ENCODE measurements around the gene ITPR1.
"Not testable (repeated sequence)": the region's sequence is repeated elsewhere in the genome, so short reads cannot be mapped to it uniquely, and the experiment has no call there.

The ITPR1 gene

GRCh38 chr3:4597208-4597985, 104.2 kb downstream of the ITPR1 start:
- Histone ChIP-seq H3K27me3 (ENCODE audit: insufficient read depth, poor library complexity, severe bottlenecking) (no peaks in the 10 kb centered on the region), H3K4me3 (replicated peaks; ENCODE audit: insufficient read depth, low read length) (no peak overlapping the region), H3K27ac (replicated peaks) (no peak overlapping the region)
- TF ChIP-seq POLR2AphosphoS5 (IDR thresholded peaks at IDR 0.05; ENCODE audit: low read depth) = no peak
- no peak for TF ChIP-seq GABPA (IDR thresholded peaks at IDR 0.05; ENCODE audit: low read depth)
- TF ChIP-seq CTCF (IDR thresholded peaks at IDR 0.05; ENCODE audit: insufficient read depth, low read length) = no peak
- no peak for TF ChIP-seq REST (IDR thresholded peaks at IDR 0.05; ENCODE audit: insufficient replicate concordance, low read depth)
- TF ChIP-seq SPI1 (IDR thresholded peaks at IDR 0.05; ENCODE audit: borderline replicate concordance, low read depth) = no peak
- DNase-seq (ENCODE audit: low read depth in 1 of 2, low spot score in 1 of 2) = no peak

GRCh38 chr3:4598232-4598631, 105.1 kb downstream of the ITPR1 start:
- not testable (repeated sequence) for H3K4me3 ChIP-seq (replicated peaks; ENCODE audit: insufficient read depth, low read length); H3K27me3 ChIP-seq (ENCODE audit: insufficient read depth, poor library complexity, severe bottlenecking); H3K27ac ChIP-seq (replicated peaks); DNase-seq (ENCODE audit: low read depth in 1 of 2, low spot score in 1 of 2)

GRCh38 chr3:4599612-4600011, 106.5 kb downstream of the ITPR1 start:
- Histone ChIP-seq H3K27ac (replicated peaks) (no peak overlapping the region), H3K4me3 (replicated peaks; ENCODE audit: insufficient read depth, low read length) (no peak overlapping the region), H3K27me3 (ENCODE audit: insufficient read depth, poor library complexity, severe bottlenecking) (no peaks in the 10 kb centered on the region)
- TF ChIP-seq REST (IDR thresholded peaks at IDR 0.05; ENCODE audit: insufficient replicate concordance, low read depth) (no peak), POLR2AphosphoS5 (IDR thresholded peaks at IDR 0.05; ENCODE audit: low read depth) (no peak), CTCF (IDR thresholded peaks at IDR 0.05; ENCODE audit: insufficient read depth, low read length) (no peak), GABPA (IDR thresholded peaks at IDR 0.05; ENCODE audit: low read depth) (no peak), SPI1 (IDR thresholded peaks at IDR 0.05; ENCODE audit: borderline replicate concordance, low read depth) (no peak)
- DNase-seq (ENCODE audit: low read depth in 1 of 2, low spot score in 1 of 2) = no peak

- DNase-seq (ENCODE audit: low read depth in 1 of 2, low spot score in 1 of 2) = no peak
- H3K4me3 ChIP-seq (replicated peaks; ENCODE audit: insufficient read depth, low read length) = no peak overlapping the region
- no peaks in the 10 kb centered on the region for H3K27me3 ChIP-seq (ENCODE audit: insufficient read depth, poor library complexity, severe bottlenecking)
- no peak for TF ChIP-seq POLR2AphosphoS5 (IDR thresholded peaks at IDR 0.05; ENCODE audit: low read depth)
- no peak for TF ChIP-seq CTCF (IDR thresholded peaks at IDR 0.05; ENCODE audit: insufficient read depth, low read length)
- no peak for TF ChIP-seq REST (IDR thresholded peaks at IDR 0.05; ENCODE audit: insufficient replicate concordance, low read depth)
- no peak for TF ChIP-seq SPI1 (IDR thresholded peaks at IDR 0.05; ENCODE audit: borderline replicate concordance, low read depth)
- no peak for TF ChIP-seq GABPA (IDR thresholded peaks at IDR 0.05; ENCODE audit: low read depth)
- H3K27ac ChIP-seq (replicated peaks) = no peak overlapping the region
These were observed 107.3 kb downstream of the ITPR1 start for GRCh38 chr3:4600493-4600892.

Measured in HL-60 (cell line).